GM12864 (cell line): ENCODE measurements around the gene SLC46A1.
A peak's percentile ranks its signal among the peaks of the same experiment; 100 is the strongest.

Experiments used
- DNase-seq: peaks from one replicate; pipeline ENCODE4 v3.0.0-alpha.2; 2011; ENCODE audit warnings: low read depth
- H3K4me3 ChIP-seq: 2 replicates; pipeline ENCODE4 v1.5.1; 2011; ENCODE audit warnings: mild to moderate bottlenecking, low read depth, low read length, control low read depth
- CTCF ChIP-seq: IDR thresholded peaks from 2 replicates; pipeline ENCODE4 v1.5.1; 2011; ENCODE audit warnings: low read depth, mild to moderate bottlenecking, moderate library complexity, low read length, control low read depth, inconsistent platforms; ENCODE audit errors: missing control alignments

The SLC46A1 gene

DNA sequence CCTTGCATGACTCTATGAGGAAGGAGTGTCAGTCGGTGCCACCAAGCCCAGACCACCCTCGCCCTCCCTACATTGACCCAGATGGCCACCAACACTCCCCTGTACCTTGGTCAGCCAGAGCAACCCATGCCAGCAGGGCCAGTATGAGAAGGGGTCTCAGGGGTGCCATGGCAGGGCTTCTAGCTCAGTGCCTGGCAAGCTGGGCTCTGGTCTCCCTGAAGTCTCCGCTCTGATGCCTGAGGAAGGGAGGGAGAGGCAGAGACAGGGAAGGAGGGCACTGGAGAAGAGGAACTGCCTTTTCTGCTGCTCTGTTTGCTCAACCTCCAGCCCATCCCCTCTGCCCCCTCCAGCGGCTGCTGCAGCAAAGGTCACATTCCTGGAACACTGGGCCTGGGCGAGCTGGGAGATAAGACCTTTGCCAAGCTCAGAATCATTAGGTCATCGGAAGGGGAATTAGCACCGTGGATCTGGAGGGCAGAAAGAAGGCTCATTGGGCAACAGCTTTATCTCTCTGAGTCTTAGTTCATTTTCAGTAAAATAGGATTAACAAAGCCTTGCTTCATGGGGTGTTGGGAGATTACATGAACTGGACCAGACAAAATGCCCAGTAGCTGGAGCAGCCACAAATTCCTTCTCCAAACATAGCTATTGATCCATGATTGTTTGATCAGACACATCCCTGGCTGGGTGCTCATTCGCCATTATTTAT, 35.8 kb downstream of the SLC46A1 start, which contains the start of gene VTN:
Gene VTN, minus strand, starts transcription at position 273 of the 709 bp plus-strand sequence. Its CDS starts 104 bp downstream, at position 169.
- no peak for TF ChIP-seq CTCF
- no peak for DNase-seq
- peak within 1 kb of the TSS; percentile 54 for H3K4me3 ChIP-seq

DNA sequence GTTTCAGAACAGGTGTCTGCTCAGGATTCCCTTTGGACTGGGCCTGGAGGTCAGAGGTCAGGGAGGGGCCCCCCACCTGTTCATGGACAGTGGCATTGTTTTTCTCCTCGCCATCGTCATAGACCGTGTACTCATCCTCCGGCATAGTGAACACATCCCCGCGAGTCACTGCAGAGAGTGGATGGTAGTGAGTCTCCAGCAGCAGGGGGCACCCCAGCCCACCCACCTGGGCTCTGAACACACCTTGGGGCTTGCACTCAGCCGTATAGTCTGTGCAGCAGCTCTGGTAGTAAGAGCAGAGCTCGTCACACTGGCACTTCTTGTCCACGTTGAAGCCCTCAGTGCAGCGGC, 36.4 kb downstream of the SLC46A1 start:
- H3K4me3 ChIP-seq, result no peak overlapping the region
- TF ChIP-seq CTCF, result no peak
- no peak for DNase-seq

GRCh38 chr17:28368915-28369683, 36.9 kb downstream of the SLC46A1 start:
- no peak for TF ChIP-seq CTCF
- no peak for DNase-seq
- no peak overlapping the region for H3K4me3 ChIP-seq

- no peak for DNase-seq
- TF ChIP-seq CTCF, result no peak
- H3K4me3 ChIP-seq, result no peak overlapping the region
These were observed 37.6 kb downstream of the SLC46A1 start for GRCh38 chr17:28368306-28368831.

GRCh38 chr17:28367641-28368305, 38.2 kb downstream of the SLC46A1 start:
- no peak overlapping the region for H3K4me3 ChIP-seq
- no peak for DNase-seq
- no peak for TF ChIP-seq CTCF

DNA sequence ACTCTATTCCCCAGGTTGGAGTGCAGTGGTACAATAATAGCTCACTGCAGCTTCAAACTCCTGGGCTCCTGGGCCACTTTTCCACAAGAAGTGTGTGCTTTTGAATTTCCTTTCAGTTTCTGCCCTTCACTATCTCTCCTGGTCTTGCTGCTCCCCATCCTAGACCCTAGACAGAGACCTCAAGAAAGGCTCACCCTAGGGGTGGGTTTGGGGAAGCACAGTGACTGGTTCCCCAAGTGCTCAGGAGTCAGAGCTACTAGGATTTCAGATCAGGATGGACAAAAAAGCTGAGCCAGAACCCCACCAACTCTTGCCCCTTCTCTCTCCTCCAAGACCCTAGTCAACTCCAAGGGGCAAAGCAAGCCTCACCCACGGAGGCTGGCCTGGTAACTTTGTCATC, 39.4 kb downstream of the SLC46A1 start:
- DNase-seq, result no peak
- TF ChIP-seq CTCF, result peak; percentile 29
- no peak overlapping the region for H3K4me3 ChIP-seq
